Transverse colon (tissue), 3 donors: Measurements from ENCODE around the gene SON.

Source experiments
- CTCF ChIP-seq, 5 experiments: fragments of 200-600 bp in 3 of 5; fragments of 450-650 bp in 2 of 5; sonication (generic) in 3 of 5; IDR thresholded peaks; 1 replicate in 2 of 5; 2 replicates in 3 of 5; pipeline ENCODE4 v1.5.1; 2016 to 2017; ENCODE audit warnings: antibody characterized with exemption in 5 of 5, inconsistent platforms in 3 of 5, mild to moderate bottlenecking in 2 of 5, moderate library complexity in 1 of 5
- POLR2A ChIP-seq: fragments of 450-650 bp; IDR thresholded peaks from one replicate; pipeline ENCODE4 v1.6.1; 2016; ENCODE audit warnings: antibody characterized with exemption, mild to moderate bottlenecking, moderate library complexity

GRCh38 chr21:33554236-33554981, 11.6 kb downstream of the SON start:
- TF ChIP-seq CTCF (IDR thresholded peaks at IDR 0.05): no peak
- no peak for TF ChIP-seq POLR2A
